Activated effector memory CD4-positive, alpha-beta T cell treated with anti-CD3 and anti-CD28 coated beads, Interleukin-2, amount 50 U/mL, for 16 hours (primary cell): Measurements from ENCODE around the gene ADGRB2.

Experiments used
- DNase-seq: peaks from one replicate; pipeline ENCODE4 v3.0.0-alpha.2; 2020

Gene ADGRB2

GRCh38 chr1:31763671-31764311 lies 349 bp downstream of the ADGRB2 start:
- peak; percentile 72 for DNase-seq

- DNase-seq = peak; percentile 89
These were observed 1.1 kb downstream of the ADGRB2 start for GRCh38 chr1:31762726-31763670.

GRCh38 chr1:31762323-31762722 lies 1.8 kb downstream of the ADGRB2 start:
- DNase-seq = no peak

GRCh38 chr1:31761883-31762282 lies 2.3 kb downstream of the ADGRB2 start:
- no peak for DNase-seq

GRCh38 chr1:31760471-31761470 lies 3.4 kb downstream of the ADGRB2 start:
- peak; percentile 87 for DNase-seq

GRCh38 chr1:31759298-31760023 lies 4.7 kb downstream of the ADGRB2 start:
- no peak for DNase-seq

GRCh38 chr1:31758823-31759222 lies 5.3 kb downstream of the ADGRB2 start:
- DNase-seq = no peak

- DNase-seq = no peak
These were observed 6.2 kb downstream of the ADGRB2 start for GRCh38 chr1:31757989-31758388.

GRCh38 chr1:31757204-31757679 lies 6.9 kb downstream of the ADGRB2 start:
- no peak for DNase-seq

- DNase-seq = no peak
These were observed 7.6 kb downstream of the ADGRB2 start for GRCh38 chr1:31756578-31756977.

GRCh38 chr1:31755850-31756492 lies 8.2 kb downstream of the ADGRB2 start:
- DNase-seq = no peak

- DNase-seq = no peak
These were observed 8.9 kb downstream of the ADGRB2 start for GRCh38 chr1:31755197-31755611.

GRCh38 chr1:31754397-31754796 lies 9.7 kb downstream of the ADGRB2 start:
- no peak for DNase-seq

- no peak for DNase-seq
These were observed 10.3 kb downstream of the ADGRB2 start for GRCh38 chr1:31753707-31754349.

- no peak for DNase-seq
These were observed 11.1 kb downstream of the ADGRB2 start for GRCh38 chr1:31752952-31753475.

- no peak for DNase-seq
These were observed 11.9 kb downstream of the ADGRB2 start for GRCh38 chr1:31752258-31752657.

- no peak for DNase-seq
These were observed 12.3 kb downstream of the ADGRB2 start for GRCh38 chr1:31751822-31752241.

GRCh38 chr1:31750858-31751510 lies 13.2 kb downstream of the ADGRB2 start:
- no peak for DNase-seq

GRCh38 chr1:31749785-31750735 lies 14.1 kb downstream of the ADGRB2 start:
- no peak for DNase-seq
